Endothelial cell of umbilical vein (primary cell): ENCODE results near the gene IGF2R. TPM values are rescaled to one million over a fixed set of nuclear protein-coding genes. Genes with fewer than 3 reads are reported as not detected.

ENCODE experiments used
- BruUV-seq: library from RNA; stranded (reverse); fragments of 400-500 nt; replicated peaks from 2 replicates; lab custom pipeline; 2021; lab: Mats Ljungman, UMichigan
- CTCF ChIA-PET: fragments of 300-600, 350-600 bp; sonication (Branson Sonifier 250); formaldehyde crosslinking; loops from one replicate; lab custom pipeline; 2021; ENCODE audit warnings: antibody characterized with exemption, inconsistent platforms; lab: Charles Lee
- POLR2A ChIA-PET: fragments of 300-600, 350-600 bp; sonication (Branson Sonifier 250); formaldehyde crosslinking; loops from one replicate; lab custom pipeline; 2021; ENCODE audit warnings: antibody characterized with exemption, inconsistent platforms; lab: Charles Lee
- DNase-seq: peaks from one replicate; pipeline ENCODE4 v3.0.0-alpha.2; 2011; ENCODE audit warnings: low read depth, low spot score
- FAIRE-seq: peaks from 2 replicates; lab custom pipeline; 2011; peaks lifted over from hg19 to GRCh38; lab: Jason Lieb, UNC
- H2AFZ ChIP-seq: 2 replicates; pipeline ENCODE4 v1.6.0; 2012; ENCODE audit warnings: low read depth, low read length, control low read depth, inconsistent platforms
- H3K27ac ChIP-seq: 2 replicates; pipeline ENCODE4 v1.5.1; 2011; ENCODE audit warnings: low read depth, mild to moderate bottlenecking, control low read depth, low read length, moderate library complexity; ENCODE audit not compliant: insufficient read depth
- H3K27me3 ChIP-seq, 2 experiments: 2 replicates each; pipeline versions ENCODE4 v1.6.0 to v1.6.1; 2011; ENCODE audit warnings: low read length in 2 of 2, mixed read lengths in 1 of 2; ENCODE audit not compliant: control insufficient read depth in 2 of 2, insufficient read depth in 2 of 2
- H3K36me3 ChIP-seq, 2 experiments: 2 replicates in 1 of 2; 3 replicates in 1 of 2; pipeline ENCODE4 v1.5.1; 2011; ENCODE audit warnings: low read length in 2 of 2, mild to moderate bottlenecking in 1 of 2, moderate library complexity in 1 of 2; ENCODE audit not compliant: control insufficient read depth in 2 of 2, insufficient read depth in 2 of 2; ENCODE audit errors: extremely low read depth in 1 of 2
- H3K4me1 ChIP-seq: 3 replicates; pipeline ENCODE4 v1.5.1; 2011; ENCODE audit warnings: mild to moderate bottlenecking, low read length; ENCODE audit not compliant: control insufficient read depth, insufficient read depth; ENCODE audit errors: extremely low read depth
- H3K4me2 ChIP-seq: 2 replicates; pipeline ENCODE4 v1.6.1; 2011; ENCODE audit warnings: low read length, control low read depth, mixed read lengths; ENCODE audit not compliant: insufficient read depth
- H3K4me3 ChIP-seq, 3 experiments: fragments of 200-600 bp in 1 of 3; sonication (generic), shearing (Covaris generic) in 1 of 3; replicated peaks in 1 of 3; 2 replicates each; pipeline ENCODE4 v1.5.1; 2011 to 2016; ENCODE audit warnings: control low read depth in 3 of 3, low read length in 3 of 3, mild to moderate bottlenecking in 2 of 3, inconsistent platforms in 1 of 3, low read depth in 1 of 3, moderate library complexity in 1 of 3; ENCODE audit not compliant: insufficient read depth in 1 of 3
- H3K79me2 ChIP-seq: 2 replicates; pipeline ENCODE4 v1.6.0; 2012; ENCODE audit warnings: low read length, inconsistent platforms; ENCODE audit not compliant: control insufficient read depth, insufficient read depth
- H3K9ac ChIP-seq: replicated peaks from 2 replicates; pipeline ENCODE3; 2011; ENCODE audit warnings: low read length, control low read depth; ENCODE audit not compliant: insufficient read depth; ENCODE audit errors: extremely low read depth
- H3K9me1 ChIP-seq: replicated peaks from 3 replicates; pipeline ENCODE4 v1.6.0; 2011; ENCODE audit warnings: mild to moderate bottlenecking, low read length; ENCODE audit not compliant: control insufficient read depth, insufficient read depth; ENCODE audit errors: extremely low read depth
- H3K9me3 ChIP-seq: replicated peaks from 2 replicates; pipeline ENCODE4 v1.5.1; 2012; ENCODE audit warnings: low read length, inconsistent platforms; ENCODE audit not compliant: control insufficient read depth, insufficient read depth
- H4K20me1 ChIP-seq: replicated peaks from 2 replicates; pipeline ENCODE3; 2011; ENCODE audit warnings: mild to moderate bottlenecking, low read length; ENCODE audit not compliant: control insufficient read depth, insufficient read depth; ENCODE audit errors: extremely low read depth
- EZH2 ChIP-seq: IDR thresholded peaks from 2 replicates; pipeline ENCODE4 v1.6.1; 2012; ENCODE audit warnings: borderline replicate concordance, low read depth, mild to moderate bottlenecking, moderate library complexity, low read length, inconsistent platforms; ENCODE audit not compliant: severe bottlenecking
- FOS ChIP-seq: IDR thresholded peaks from 2 replicates; pipeline ENCODE4 v1.6.1; 2011; ENCODE audit warnings: mild to moderate bottlenecking, low read length, moderate library complexity, borderline replicate concordance; ENCODE audit not compliant: insufficient read depth
- GATA2 ChIP-seq: IDR thresholded peaks from 2 replicates; pipeline ENCODE4 v1.7.0; 2011; ENCODE audit warnings: low read depth, mild to moderate bottlenecking, moderate library complexity, mixed read lengths, low read length; ENCODE audit not compliant: insufficient read length, insufficient read depth
- JUN ChIP-seq: IDR thresholded peaks from 2 replicates; pipeline ENCODE4 v1.6.1; 2011; ENCODE audit warnings: borderline replicate concordance, low read depth; ENCODE audit not compliant: insufficient read length, insufficient read depth
- MYC ChIP-seq: IDR thresholded peaks from one replicate; pipeline ENCODE4 v1.6.1; 2011; ENCODE audit warnings: mild to moderate bottlenecking, low read depth, low read length
- POLR2A ChIP-seq: IDR thresholded peaks from 2 replicates; pipeline ENCODE4 v1.6.1; 2012; ENCODE audit warnings: low read depth, mild to moderate bottlenecking, control low read depth, low read length
- POLR2AphosphoS5 ChIP-seq: IDR thresholded peaks from 2 replicates; pipeline ENCODE4 v1.6.1; 2012; ENCODE audit warnings: low read depth, mild to moderate bottlenecking, control low read depth, low read length, moderate library complexity; ENCODE audit not compliant: insufficient read depth
- dilution Hi-C: fragments of 300-500 bp; cut with MboI; formaldehyde crosslinking; loops from one replicate; pipeline ENCODE4 v1.15.0; 2019; ENCODE audit warnings: low sequenced_read_pairs; ENCODE audit not compliant: extremely low pct_ligation_motif_present
- intact Hi-C: fragments of 100-400 bp; cut with micrococcal nuclease; formaldehyde crosslinking; loops from one replicate; pipeline ENCODE4 v1.10.0; 2022
- polyA plus RNA-seq, 4 experiments: library from polyadenylated mRNA; depleted of rRNA in 3 of 4; stranded (reverse) in 3 of 4; unstranded in 1 of 4; fragments of >200 nt; gene quantifications; 2 replicates each; pipeline versions ENCODE4 v1.2.1 to v1.2.3, GENCODE V29; 2011 to 2012; ENCODE audit warnings: missing spikeins in 1 of 4
- total RNA-seq: library from RNA; stranded (reverse); gene quantifications from 2 replicates; pipeline ENCODE4 v1.2.3, GENCODE V29; 2021
- TF ChIP-seq, protein P1 (sequence below): IDR thresholded peaks from 2 replicates; pipeline ENCODE4 v1.6.1; 2011; ENCODE audit not compliant: insufficient read depth, insufficient read length
- TF ChIP-seq, protein P2 (sequence below), 2 donors: IDR thresholded peaks; 1 replicate in 1 of 2; 2 replicates in 1 of 2; pipeline ENCODE4 v1.5.1; 2011; ENCODE audit warnings: low read length in 2 of 2, mild to moderate bottlenecking in 2 of 2, moderate library complexity in 2 of 2, control low read depth in 1 of 2, inconsistent platforms in 1 of 2, low read depth in 1 of 2; ENCODE audit not compliant: insufficient read depth in 1 of 2; ENCODE audit errors: extremely low read depth in 1 of 2

The IGF2R gene
- total and polyA plus RNA-seq, 2 donors (not counting 3 experiments of a cell fraction or from before 2014, with no cell fraction given), result 16.3 to 60.2 TPM

DNA sequence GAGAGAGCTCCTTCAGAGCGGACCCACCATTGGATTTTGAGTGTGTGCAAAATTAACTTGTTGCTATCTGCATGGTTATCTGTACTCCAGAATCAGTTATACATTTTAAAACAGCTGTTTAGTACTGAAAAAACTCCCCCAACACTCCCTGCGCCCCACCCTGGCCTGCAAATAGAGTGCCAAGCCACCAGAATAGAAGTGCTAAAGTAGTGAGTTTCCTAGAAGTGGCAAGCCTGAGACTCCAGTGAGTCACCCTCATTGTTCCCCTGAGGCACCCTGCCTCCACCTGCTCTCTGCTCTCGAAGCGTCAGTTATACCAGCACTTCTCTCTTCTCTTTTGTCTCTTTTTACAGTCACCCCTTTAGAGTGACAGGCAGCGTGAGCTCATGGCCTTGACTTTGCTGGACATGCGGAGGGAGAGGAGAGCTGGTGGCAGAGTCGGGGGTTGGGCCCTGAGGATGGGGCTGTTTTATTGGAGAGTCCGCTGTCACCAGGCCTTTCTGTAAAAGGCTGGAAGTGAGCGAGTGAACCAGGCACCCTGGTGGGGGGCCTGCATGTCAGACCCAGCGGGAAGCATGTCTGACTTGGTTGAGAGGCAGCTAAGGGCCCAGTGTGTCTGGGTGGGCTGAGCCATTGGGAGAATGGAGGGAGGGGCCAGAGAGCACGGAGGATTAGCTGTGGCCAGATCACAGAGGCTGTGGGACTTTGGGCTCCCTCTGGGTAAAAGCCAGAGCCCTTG lies 10.4 kb downstream of the IGF2R start:
- intact Hi-C loops, result no loop called here
- peaks cover 30% of the 10 kb centered on the region for H3K4me1 ChIP-seq
- H3K4me3 ChIP-seq, result no peak overlapping the region
- peak; percentile 86 for FAIRE-seq
- BruUV-seq, result no TSS peak
- DNase-seq, result peak; percentile 46
- dilution Hi-C loops, result no loop called here
- H3K36me3 ChIP-seq, result no peaks in the 10 kb centered on the region
- H3K9me3 ChIP-seq, result no peaks in the 10 kb centered on the region
- no peak overlapping the region for H3K4me2 ChIP-seq
- no peak overlapping the region for H3K27ac ChIP-seq
- H3K9ac ChIP-seq, result no peak overlapping the region
- CTCF ChIA-PET, result interaction anchor here (0.8 to 1.0 kb wide), 5 partner anchors 10 to 116 kb away, joined by 3 read pairs; partner anchors contain the start of gene IGF2R
- H3K9me1 ChIP-seq, result no peaks in the 10 kb centered on the region
- H3K27me3 ChIP-seq, result peaks cover 5 to 17% of the 10 kb centered on the region in 2 experiments
- H4K20me1 ChIP-seq, result peaks cover 11% of the 10 kb centered on the region
- no peak overlapping the region for H2AFZ ChIP-seq
- H3K79me2 ChIP-seq, result no peaks in the 10 kb centered on the region
- TF ChIP-seq JUN, result peak; percentile 52
- TF ChIP-seq FOS, result peak; percentile 30
- TF ChIP-seq, protein P1, sequence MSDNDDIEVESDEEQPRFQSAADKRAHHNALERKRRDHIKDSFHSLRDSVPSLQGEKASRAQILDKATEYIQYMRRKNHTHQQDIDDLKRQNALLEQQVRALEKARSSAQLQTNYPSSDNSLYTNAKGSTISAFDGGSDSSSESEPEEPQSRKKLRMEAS, result peak; percentile 37
- TF ChIP-seq MYC, result no peak
- POLR2A ChIA-PET, result no interaction called here

DNA sequence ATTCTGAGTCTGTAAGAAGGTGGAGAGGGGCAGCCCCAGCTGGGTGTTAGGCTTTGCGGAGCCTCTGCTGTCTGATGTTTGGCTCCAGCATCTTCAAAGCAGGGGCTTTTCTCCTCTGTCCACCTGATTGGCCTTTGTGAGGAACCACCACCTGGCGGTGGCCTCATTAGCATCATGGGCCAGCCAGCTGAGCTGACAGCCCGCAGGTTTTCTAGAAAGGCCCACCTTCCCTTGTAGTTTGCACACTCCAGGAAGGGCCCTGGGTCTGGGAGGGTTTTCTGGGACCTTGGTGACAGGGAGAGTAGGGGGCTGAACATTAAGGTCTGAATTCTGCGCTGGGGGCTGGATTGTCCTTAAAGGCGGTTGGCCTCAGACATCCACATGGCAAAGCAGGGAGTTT lies 11.6 kb downstream of the IGF2R start:
- intact Hi-C loops, result loop anchor here (5.0 kb wide), 3 partner anchors 62 to 288 kb away; partner anchors contain the start of genes SOD2 and TCP1
- Histone ChIP-seq H3K36me3 (no peaks in the 10 kb centered on the region), H3K79me2 (no peaks in the 10 kb centered on the region), H3K27ac (no peak overlapping the region), H3K27me3 (peaks cover 11 to 17% of the 10 kb centered on the region in 2 experiments), H3K9me3 (no peaks in the 10 kb centered on the region), H3K9ac (no peak overlapping the region), H3K4me1 (peaks cover 30% of the 10 kb centered on the region), H4K20me1 (peaks cover 11% of the 10 kb centered on the region), H2AFZ (no peak overlapping the region), H3K4me2 (no peak overlapping the region), H3K4me3 (no peak overlapping the region), H3K9me1 (no peaks in the 10 kb centered on the region)
- dilution Hi-C loops, result no loop called here
- TF ChIP-seq, protein P2, sequence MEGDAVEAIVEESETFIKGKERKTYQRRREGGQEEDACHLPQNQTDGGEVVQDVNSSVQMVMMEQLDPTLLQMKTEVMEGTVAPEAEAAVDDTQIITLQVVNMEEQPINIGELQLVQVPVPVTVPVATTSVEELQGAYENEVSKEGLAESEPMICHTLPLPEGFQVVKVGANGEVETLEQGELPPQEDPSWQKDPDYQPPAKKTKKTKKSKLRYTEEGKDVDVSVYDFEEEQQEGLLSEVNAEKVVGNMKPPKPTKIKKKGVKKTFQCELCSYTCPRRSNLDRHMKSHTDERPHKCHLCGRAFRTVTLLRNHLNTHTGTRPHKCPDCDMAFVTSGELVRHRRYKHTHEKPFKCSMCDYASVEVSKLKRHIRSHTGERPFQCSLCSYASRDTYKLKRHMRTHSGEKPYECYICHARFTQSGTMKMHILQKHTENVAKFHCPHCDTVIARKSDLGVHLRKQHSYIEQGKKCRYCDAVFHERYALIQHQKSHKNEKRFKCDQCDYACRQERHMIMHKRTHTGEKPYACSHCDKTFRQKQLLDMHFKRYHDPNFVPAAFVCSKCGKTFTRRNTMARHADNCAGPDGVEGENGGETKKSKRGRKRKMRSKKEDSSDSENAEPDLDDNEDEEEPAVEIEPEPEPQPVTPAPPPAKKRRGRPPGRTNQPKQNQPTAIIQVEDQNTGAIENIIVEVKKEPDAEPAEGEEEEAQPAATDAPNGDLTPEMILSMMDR (IDR thresholded peaks at IDR 0.05; ENCODE audit: extremely low read depth in 1 of 2, insufficient read depth in 1 of 2, low read depth in 1 of 2, low read length in 2 of 2), result no peak
- TF ChIP-seq EZH2 (no peak), JUN (no peak), FOS (no peak), GATA2 (no peak), MYC (no peak), POLR2AphosphoS5 (no peak), POLR2A (no peak)
- TF ChIP-seq, protein P1, result no peak
- ChIA-PET CTCF (no interaction called here), POLR2A (no interaction called here)
- FAIRE-seq, result no peak
- DNase-seq, result no peak
- no TSS peak for BruUV-seq
